HepG2 (cell line): Measurements from ENCODE around the gene OR10P1. TPM values are rescaled to one million over a fixed set of nuclear protein-coding genes. Genes with fewer than 3 reads are reported as not detected.

ENCODE experiments used
- ATAC-seq: fragments of 200-7000 bp; cut with Tn5 transposase; 3 replicates; pipeline ENCODE4 v1.9.1; 2020; ENCODE audit warnings: mild to moderate bottlenecking, moderate library complexity
- BruUV-seq: library from RNA; stranded (reverse); fragments of 400-500 nt; replicated peaks from 2 replicates; lab custom pipeline; 2021; lab: Mats Ljungman, UMichigan
- CTCF ChIA-PET: fragments of 300-600 bp; formaldehyde crosslinking; extraction: SDS; loops from one replicate; lab custom pipeline; 2021; ENCODE audit warnings: low total read pairs, inconsistent platforms, low intra/inter-chr PET ratio; lab: Yijun Ruan, JAX
- POLR2A ChIA-PET: fragments of 350-600 bp; sonication (Branson Sonifier 250); formaldehyde crosslinking; loops from one replicate; lab custom pipeline; 2020; ENCODE audit warnings: antibody characterized with exemption, inconsistent platforms; lab: Yijun Ruan, JAX
- DNase-seq: peaks from one replicate; pipeline ENCODE4 v3.0.0-alpha.2; 2015; ENCODE audit warnings: low spot score
- FAIRE-seq: peaks from 3 replicates; lab custom pipeline; 2011; peaks lifted over from hg19 to GRCh38; lab: Jason Lieb, UNC
- H2AFZ ChIP-seq: one replicate; pipeline ENCODE4 v1.6.1; 2011; ENCODE audit warnings: low read length, inconsistent platforms
- H3K27ac ChIP-seq: fragments of 300-600 bp; 3 replicates; pipeline ENCODE4 v1.8.0; 2011; ENCODE audit warnings: mixed run types, mild to moderate bottlenecking, mixed read lengths, low read length, inconsistent platforms; ENCODE audit not compliant: insufficient read depth; ENCODE audit errors: extremely low read length
- H3K27me3 ChIP-seq, 2 experiments: fragments of 200-600 bp in 1 of 2; 2 replicates in 1 of 2; 3 replicates in 1 of 2; pipeline versions ENCODE4 v1.6.0 to v1.8.0; 2011; ENCODE audit warnings: low read length in 2 of 2, mild to moderate bottlenecking in 2 of 2, moderate library complexity in 2 of 2, inconsistent platforms in 1 of 2; ENCODE audit not compliant: insufficient read depth in 2 of 2, control insufficient read depth in 1 of 2
- H3K36me3 ChIP-seq, 2 experiments: fragments of 200-600 bp in 1 of 2; replicated peaks in 1 of 2; 2 replicates in 1 of 2; 3 replicates in 1 of 2; pipeline versions ENCODE4 v1.5.1 to v1.8.0; 2011; ENCODE audit warnings: low read length in 2 of 2, inconsistent platforms in 1 of 2; ENCODE audit not compliant: insufficient read depth in 2 of 2, control insufficient read depth in 1 of 2
- H3K4me1 ChIP-seq: 2 replicates; pipeline ENCODE4 v1.5.1; 2012; ENCODE audit warnings: low read length, inconsistent platforms; ENCODE audit not compliant: insufficient read depth
- H3K4me2 ChIP-seq: 2 replicates; pipeline ENCODE4 v1.6.0; 2011; ENCODE audit warnings: low read depth, low read length, inconsistent platforms
- H3K4me3 ChIP-seq, 3 experiments: fragments of 200-600 bp in 1 of 3; sonication (generic), shearing (Covaris generic) in 1 of 3; replicated peaks in 1 of 3; 2 replicates each; pipeline ENCODE4 v1.5.1; 2011 to 2016; ENCODE audit warnings: low read length in 3 of 3, inconsistent platforms in 2 of 3, low read depth in 2 of 3, mild to moderate bottlenecking in 2 of 3, control low read depth in 1 of 3, mixed read lengths in 1 of 3; ENCODE audit not compliant: insufficient read depth in 1 of 3
- H3K79me2 ChIP-seq: one replicate; pipeline ENCODE4 v1.6.1; 2011; ENCODE audit warnings: low read length, inconsistent platforms; ENCODE audit not compliant: insufficient read depth
- H3K9ac ChIP-seq: 2 replicates; pipeline ENCODE4 v1.6.0; 2011; ENCODE audit warnings: mild to moderate bottlenecking, low read depth, low read length, inconsistent platforms; ENCODE audit not compliant: insufficient read depth
- H3K9me3 ChIP-seq: 2 replicates; pipeline ENCODE4 v1.5.1; 2012; ENCODE audit warnings: mild to moderate bottlenecking, low read length
- H4K20me1 ChIP-seq: 2 replicates; pipeline ENCODE4 v1.6.0; 2011; ENCODE audit warnings: inconsistent platforms, mild to moderate bottlenecking, low read length, moderate library complexity; ENCODE audit not compliant: insufficient read depth
- DMAP1 ChIP-seq: IDR thresholded peaks from 2 replicates; pipeline ENCODE4 v1.6.1; 2016
- ETV6 ChIP-seq: sonication (generic); formaldehyde crosslinking; conservative IDR thresholded peaks from 2 replicates; pipeline ENCODE4 v1.4.0; 2020; ENCODE audit warnings: missing genetic modification reagents
- FOXO1 ChIP-seq: sonication (generic); formaldehyde crosslinking; IDR thresholded peaks from 2 replicates; pipeline ENCODE4 v1.4.0; 2020; ENCODE audit warnings: missing genetic modification reagents
- IRX3 ChIP-seq: sonication (generic); formaldehyde crosslinking; IDR thresholded peaks from 2 replicates; pipeline ENCODE4 v1.8.1; 2023; ENCODE audit warnings: mild to moderate bottlenecking, low read depth, missing genetic modification reagents, borderline replicate concordance
- U2AF1 ChIP-seq: fragments of 200-400 bp; formaldehyde crosslinking; optimal IDR thresholded peaks from 2 replicates; pipeline ENCODE3; 2017; ENCODE audit warnings: mild to moderate bottlenecking, low read depth, low read length
- ZBTB3 ChIP-seq: sonication (generic); formaldehyde crosslinking; IDR thresholded peaks from 2 replicates; pipeline ENCODE4 v1.4.0; 2020; ENCODE audit warnings: low read depth, mild to moderate bottlenecking, moderate library complexity, missing genetic modification reagents, borderline replicate concordance
- WGBS: methylation state at CpG from one replicate; pipeline ENCODE4 v1.1.6; 2017; ENCODE audit warnings: low lambda C conversion rate; 5-methylcytosine and 5-hydroxymethylcytosine counted together
- in situ Hi-C: cut with HindIII; loops from 2 replicates; pipeline ENCODE4 v1.10.0; 2017; ENCODE audit warnings: low pct_unique_long_range_greater_than_20kb; ENCODE audit not compliant: extremely low pct_ligation_motif_present
- intact Hi-C: fragments of 100-400 bp; cut with micrococcal nuclease; formaldehyde crosslinking; loops from one replicate; pipeline ENCODE4 v1.10.0; 2022; ENCODE audit not compliant: unreplicated experiment
- polyA plus RNA-seq, 8 experiments: library from polyadenylated mRNA; depleted of rRNA in 3 of 8; stranded (reverse) in 7 of 8; unstranded in 1 of 8; fragments of >200 nt; fragmentation: Illumina TruSeq in 4 of 8; extraction: Trizol in 4 of 8; gene quantifications; 2 replicates each; pipeline versions ENCODE4 v1.2.1 to v1.2.3, GENCODE V29; 2011 to 2016; ENCODE audit warnings: low read depth in 4 of 8, missing spikeins in 1 of 8, mixed read lengths in 1 of 8; ENCODE audit not compliant: insufficient read depth in 1 of 8
- total RNA-seq, 5 experiments: library from RNA; depleted of rRNA; stranded (reverse); fragments of >200 nt; fragmentation: Illumina TruSeq; extraction: Trizol; gene quantifications; 2 replicates each; pipeline ENCODE4 v1.2.3, GENCODE V29; 2016; ENCODE audit warnings: low read depth in 1 of 5
- TF ChIP-seq, protein P1 (sequence below): sonication (generic); formaldehyde crosslinking; IDR thresholded peaks from 2 replicates; pipeline ENCODE4 v1.4.0; 2020; ENCODE audit warnings: mild to moderate bottlenecking, missing genetic modification reagents
- TF ChIP-seq, protein P2 (sequence below): sonication (generic); formaldehyde crosslinking; IDR thresholded peaks from 2 replicates; pipeline ENCODE4 v1.4.0; 2020; ENCODE audit warnings: missing genetic modification reagents
- TF ChIP-seq, protein P3 (sequence below): sonication (generic); formaldehyde crosslinking; conservative IDR thresholded peaks from 2 replicates; pipeline ENCODE4 v1.4.0; 2020; ENCODE audit warnings: missing genetic modification reagents
- TF ChIP-seq, protein P4 (sequence below): sonication (generic); formaldehyde crosslinking; IDR thresholded peaks from 2 replicates; pipeline ENCODE4 v1.8.1; 2023; ENCODE audit warnings: mild to moderate bottlenecking, missing genetic modification reagents, borderline replicate concordance

The OR10P1 gene
- total and polyA plus RNA-seq, 2 of the 13 experiments (the other 11 are each of a cell fraction or from before 2014, with no cell fraction given), result not detected

DNA sequence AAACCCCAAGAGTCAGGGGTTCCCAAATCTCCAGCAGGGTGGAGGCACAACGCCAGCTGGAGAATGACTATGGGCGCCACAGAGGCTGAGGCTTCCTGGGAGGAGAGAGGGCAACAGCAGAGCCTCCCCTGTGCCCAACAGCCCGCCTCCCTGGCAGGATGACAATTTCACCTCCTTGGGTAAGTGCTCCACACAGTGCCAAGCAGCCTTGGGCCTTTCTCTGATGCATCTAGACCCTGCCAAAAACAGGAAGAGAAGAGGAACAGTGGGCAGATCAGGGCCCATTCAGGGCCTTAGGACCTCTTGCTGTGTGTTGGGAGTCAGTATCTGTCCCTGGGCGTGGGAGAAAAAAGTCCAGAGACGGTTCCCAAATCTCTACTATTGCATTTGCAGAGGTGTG is 5.0 kb upstream of the OR10P1 start:
- no peaks in the 10 kb centered on the region for H4K20me1 ChIP-seq
- DNase-seq (no peak), FAIRE-seq (no peak), ATAC-seq (no peak)
- no TSS peak for BruUV-seq
- no peak overlapping the region for H2AFZ ChIP-seq
- TF ChIP-seq ETV6 (CRISPR knock-in tag), result no peak
- no peak for TF ChIP-seq IRX3 (CRISPR knock-in tag)
- TF ChIP-seq, protein P1, sequence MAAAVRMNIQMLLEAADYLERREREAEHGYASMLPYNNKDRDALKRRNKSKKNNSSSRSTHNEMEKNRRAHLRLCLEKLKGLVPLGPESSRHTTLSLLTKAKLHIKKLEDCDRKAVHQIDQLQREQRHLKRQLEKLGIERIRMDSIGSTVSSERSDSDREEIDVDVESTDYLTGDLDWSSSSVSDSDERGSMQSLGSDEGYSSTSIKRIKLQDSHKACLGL (CRISPR knock-in tag), result no peak
- ChIA-PET CTCF (no interaction called here), POLR2A (no interaction called here)
- peaks cover 0 to 7% of the 10 kb centered on the region in 2 experiments; a peak in 1 of 5 replicates for H3K27me3 ChIP-seq
- 0% methylated on average over 2 of the region's 5 CpGs for WGBS
- no peaks in the 10 kb centered on the region for H3K9me3 ChIP-seq
- no peaks in the 10 kb centered on the region for H3K36me3 ChIP-seq
- no peak overlapping the region for H3K27ac ChIP-seq
- no peak overlapping the region for H3K4me3 ChIP-seq
- intact Hi-C loops (no loop called here), in situ Hi-C loops (no loop called here)
- H3K79me2 ChIP-seq, result no peaks in the 10 kb centered on the region
- no peak overlapping the region for H3K9ac ChIP-seq
- H3K4me1 ChIP-seq, result no peaks in the 10 kb centered on the region
- H3K4me2 ChIP-seq, result no peak overlapping the region

DNA sequence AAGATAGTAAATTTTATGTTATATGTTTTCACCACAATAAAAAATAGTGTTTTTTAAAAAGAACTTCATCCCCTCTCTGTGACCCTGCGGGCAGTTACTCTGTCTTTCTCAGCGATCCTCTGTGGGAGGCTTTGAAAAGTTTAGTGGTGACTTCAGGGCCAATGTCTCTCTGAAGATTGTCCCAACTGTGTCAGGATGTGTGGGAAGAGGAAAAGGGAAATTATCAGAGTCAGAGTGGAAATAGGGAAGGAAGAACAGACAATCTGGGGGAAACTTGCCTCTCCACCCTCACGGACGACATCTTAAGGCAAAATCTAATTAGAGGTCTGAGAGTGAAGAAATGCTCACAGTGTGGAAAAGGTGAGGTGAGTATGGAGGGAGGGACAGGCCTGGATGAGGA is 3.5 kb upstream of the OR10P1 start:
- POLR2A ChIA-PET, result no interaction called here
- no peaks in the 10 kb centered on the region for H3K79me2 ChIP-seq
- FAIRE-seq (no peak), DNase-seq (no peak), ATAC-seq (no peak)
- H2AFZ ChIP-seq, result no peak overlapping the region
- H3K27ac ChIP-seq, result no peak overlapping the region
- no peaks in the 10 kb centered on the region for H4K20me1 ChIP-seq
- H3K4me3 ChIP-seq, result no peak overlapping the region
- WGBS, result 26% methylated on average over 4 of the region's 4 CpGs
- no peaks in the 10 kb centered on the region for H3K9me3 ChIP-seq
- no peak overlapping the region for H3K9ac ChIP-seq
- TF ChIP-seq, protein P2, sequence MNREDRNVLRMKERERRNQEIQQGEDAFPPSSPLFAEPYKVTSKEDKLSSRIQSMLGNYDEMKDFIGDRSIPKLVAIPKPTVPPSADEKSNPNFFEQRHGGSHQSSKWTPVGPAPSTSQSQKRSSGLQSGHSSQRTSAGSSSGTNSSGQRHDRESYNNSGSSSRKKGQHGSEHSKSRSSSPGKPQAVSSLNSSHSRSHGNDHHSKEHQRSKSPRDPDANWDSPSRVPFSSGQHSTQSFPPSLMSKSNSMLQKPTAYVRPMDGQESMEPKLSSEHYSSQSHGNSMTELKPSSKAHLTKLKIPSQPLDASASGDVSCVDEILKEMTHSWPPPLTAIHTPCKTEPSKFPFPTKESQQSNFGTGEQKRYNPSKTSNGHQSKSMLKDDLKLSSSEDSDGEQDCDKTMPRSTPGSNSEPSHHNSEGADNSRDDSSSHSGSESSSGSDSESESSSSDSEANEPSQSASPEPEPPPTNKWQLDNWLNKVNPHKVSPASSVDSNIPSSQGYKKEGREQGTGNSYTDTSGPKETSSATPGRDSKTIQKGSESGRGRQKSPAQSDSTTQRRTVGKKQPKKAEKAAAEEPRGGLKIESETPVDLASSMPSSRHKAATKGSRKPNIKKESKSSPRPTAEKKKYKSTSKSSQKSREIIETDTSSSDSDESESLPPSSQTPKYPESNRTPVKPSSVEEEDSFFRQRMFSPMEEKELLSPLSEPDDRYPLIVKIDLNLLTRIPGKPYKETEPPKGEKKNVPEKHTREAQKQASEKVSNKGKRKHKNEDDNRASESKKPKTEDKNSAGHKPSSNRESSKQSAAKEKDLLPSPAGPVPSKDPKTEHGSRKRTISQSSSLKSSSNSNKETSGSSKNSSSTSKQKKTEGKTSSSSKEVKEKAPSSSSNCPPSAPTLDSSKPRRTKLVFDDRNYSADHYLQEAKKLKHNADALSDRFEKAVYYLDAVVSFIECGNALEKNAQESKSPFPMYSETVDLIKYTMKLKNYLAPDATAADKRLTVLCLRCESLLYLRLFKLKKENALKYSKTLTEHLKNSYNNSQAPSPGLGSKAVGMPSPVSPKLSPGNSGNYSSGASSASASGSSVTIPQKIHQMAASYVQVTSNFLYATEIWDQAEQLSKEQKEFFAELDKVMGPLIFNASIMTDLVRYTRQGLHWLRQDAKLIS (CRISPR knock-in tag), result no peak
- TF ChIP-seq ZBTB3 (CRISPR knock-in tag) (no peak), DMAP1 (CRISPR knock-in tag) (no peak), FOXO1 (CRISPR knock-in tag) (no peak), U2AF1 (no peak)
- TF ChIP-seq, protein P3, sequence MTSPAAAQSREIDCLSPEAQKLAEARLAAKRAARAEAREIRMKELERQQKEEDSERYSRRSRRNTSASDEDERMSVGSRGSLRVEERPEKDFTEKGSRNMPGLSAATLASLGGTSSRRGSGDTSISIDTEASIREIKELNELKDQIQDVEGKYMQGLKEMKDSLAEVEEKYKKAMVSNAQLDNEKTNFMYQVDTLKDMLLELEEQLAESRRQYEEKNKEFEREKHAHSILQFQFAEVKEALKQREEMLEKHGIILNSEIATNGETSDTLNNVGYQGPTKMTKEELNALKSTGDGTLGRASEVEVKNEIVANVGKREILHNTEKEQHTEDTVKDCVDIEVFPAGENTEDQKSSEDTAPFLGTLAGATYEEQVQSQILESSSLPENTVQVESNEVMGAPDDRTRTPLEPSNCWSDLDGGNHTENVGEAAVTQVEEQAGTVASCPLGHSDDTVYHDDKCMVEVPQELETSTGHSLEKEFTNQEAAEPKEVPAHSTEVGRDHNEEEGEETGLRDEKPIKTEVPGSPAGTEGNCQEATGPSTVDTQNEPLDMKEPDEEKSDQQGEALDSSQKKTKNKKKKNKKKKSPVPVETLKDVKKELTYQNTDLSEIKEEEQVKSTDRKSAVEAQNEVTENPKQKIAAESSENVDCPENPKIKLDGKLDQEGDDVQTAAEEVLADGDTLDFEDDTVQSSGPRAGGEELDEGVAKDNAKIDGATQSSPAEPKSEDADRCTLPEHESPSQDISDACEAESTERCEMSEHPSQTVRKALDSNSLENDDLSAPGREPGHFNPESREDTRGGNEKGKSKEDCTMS (CRISPR knock-in tag), result no peak
- TF ChIP-seq, protein P4, sequence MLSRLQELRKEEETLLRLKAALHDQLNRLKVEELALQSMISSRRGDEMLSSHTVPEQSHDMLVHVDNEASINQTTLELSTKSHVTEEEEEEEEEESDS (CRISPR knock-in tag), result no peak
- CTCF ChIA-PET, result no interaction called here
- no peaks in the 10 kb centered on the region for H3K4me1 ChIP-seq
- H3K4me2 ChIP-seq, result no peak overlapping the region
- intact Hi-C loops (no loop called here), in situ Hi-C loops (no loop called here)
- peaks cover 3 to 14% of the 10 kb centered on the region in 2 experiments; a peak in 3 of 5 replicates for H3K27me3 ChIP-seq
- H3K36me3 ChIP-seq, result no peaks in the 10 kb centered on the region
- no TSS peak for BruUV-seq
